ENCODE data around the gene AK8. TPM values are rescaled to one million over a fixed set of nuclear protein-coding genes. Genes with fewer than 3 reads are reported as not detected.

AK8 gene
- total RNA-seq = 1 to 10 TPM in 1 of 4 donors, under 1 TPM in 3; 0.25 to 1.0 (median 0.31) TPM
- polyA plus RNA-seq = 0.66 TPM
- long read RNA-seq, donor 1 = 0 reads
- long read RNA-seq, donor 2 = 0 reads
- long read RNA-seq, donor 3 = 0 reads
- long read RNA-seq, donor 4 = 0 reads

- intact Hi-C loops (cut with DNase I) = no loop called here
- under 1% methylated on average over 89 of the region's 89 CpGs for WGBS
Observed at GRCh38 chr9:132877824-132878694, at the start of gene AK8. TSS of gene AK8 (minus strand) at chr9:132878284. CDS start at chr9:132878255, 29 bp downstream.

GRCh38 chr9:132927704-132928103 is 49.6 kb upstream of the AK8 start:
- no peaks in the 10 kb centered on the region for H3K27me3 ChIP-seq (ENCODE audit: control insufficient read depth, insufficient read depth)
- ATAC-seq (no peak), DNase-seq (no peak)
- 94% methylated on average over 7 of the region's 7 CpGs for WGBS
- intact Hi-C loops (cut with DNase I) = no loop called here
- H3K4me3 ChIP-seq (ENCODE audit: low read length) = no peak overlapping the region
- no peaks in the 10 kb centered on the region for H3K4me1 ChIP-seq (ENCODE audit: control insufficient read depth, insufficient read depth, low read length)
- no peaks in the 10 kb centered on the region for H3K9me3 ChIP-seq (ENCODE audit: control insufficient read depth, low read length)
- no peak overlapping the region for H3K27ac ChIP-seq (ENCODE audit: low read length)

More at GRCh38 chr9:132877824-132878694, at the start of gene AK8:
- DNase-seq (peak; percentile 78 to 92 (median 92)), ATAC-seq (peak; percentile 90 to 92)
- peak within 1 kb of the TSS; percentile 72 for H3K27ac ChIP-seq (ENCODE audit: low read length)
- no peaks in the 10 kb centered on the region for H3K4me1 ChIP-seq (ENCODE audit: control insufficient read depth, insufficient read depth, low read length)
- no peaks in the 10 kb centered on the region for H3K9me3 ChIP-seq (ENCODE audit: control insufficient read depth, low read length)
- no peaks in the 10 kb centered on the region for H3K27me3 ChIP-seq (ENCODE audit: control insufficient read depth, insufficient read depth)
- H3K4me3 ChIP-seq (ENCODE audit: low read length) = peak within 1 kb of the TSS; percentile 95

GRCh38 chr9:132923346-132923902 is 45.3 kb upstream of the AK8 start:
- ATAC-seq (no peak), DNase-seq (no peak)
- Histone ChIP-seq H3K4me1 (ENCODE audit: control insufficient read depth, insufficient read depth, low read length) (no peaks in the 10 kb centered on the region), H3K4me3 (ENCODE audit: low read length) (no peak overlapping the region), H3K27ac (ENCODE audit: low read length) (no peak overlapping the region), H3K27me3 (ENCODE audit: control insufficient read depth, insufficient read depth) (no peaks in the 10 kb centered on the region), H3K9me3 (ENCODE audit: control insufficient read depth, low read length) (no peaks in the 10 kb centered on the region)
- WGBS = 76% methylated on average over 9 of the region's 9 CpGs
- intact Hi-C loops (cut with DNase I) = no loop called here

- ATAC-seq = no peak
Observed at GRCh38 chr9:132919614-132920268, 41.7 kb upstream of the AK8 start.

GRCh38 chr9:132914924-132915323 is 36.8 kb upstream of the AK8 start:
- Histone ChIP-seq H3K27me3 (ENCODE audit: control insufficient read depth, insufficient read depth) (no peaks in the 10 kb centered on the region), H3K27ac (ENCODE audit: low read length) (no peak overlapping the region), H3K9me3 (ENCODE audit: control insufficient read depth, low read length) (no peaks in the 10 kb centered on the region), H3K4me3 (ENCODE audit: low read length) (no peak overlapping the region), H3K4me1 (ENCODE audit: control insufficient read depth, insufficient read depth, low read length) (no peaks in the 10 kb centered on the region)
- ATAC-seq (no peak), DNase-seq (no peak)
- 93% methylated on average over 6 of the region's 6 CpGs for WGBS
- intact Hi-C loops (cut with DNase I) = no loop called here

More at GRCh38 chr9:132919614-132920268, 41.7 kb upstream of the AK8 start:
- Histone ChIP-seq H3K4me1 (ENCODE audit: control insufficient read depth, insufficient read depth, low read length) (no peaks in the 10 kb centered on the region), H3K27ac (ENCODE audit: low read length) (no peak overlapping the region), H3K27me3 (ENCODE audit: control insufficient read depth, insufficient read depth) (no peaks in the 10 kb centered on the region), H3K9me3 (ENCODE audit: control insufficient read depth, low read length) (no peaks in the 10 kb centered on the region), H3K4me3 (ENCODE audit: low read length) (no peak overlapping the region)
- intact Hi-C loops (cut with DNase I) = no loop called here
- whole genome bisulfite sequencing = 90% methylated on average over 7 of the region's 7 CpGs
- no peak for DNase-seq

GRCh38 chr9:132912131-132912530 is 34.0 kb upstream of the AK8 start:
- no peaks in the 10 kb centered on the region for H3K9me3 ChIP-seq (ENCODE audit: control insufficient read depth, low read length)
- 95% methylated on average over 4 of the region's 4 CpGs for WGBS
- H3K4me1 ChIP-seq (ENCODE audit: control insufficient read depth, insufficient read depth, low read length) = no peaks in the 10 kb centered on the region
- DNase-seq (no peak), ATAC-seq (no peak)
- H3K27me3 ChIP-seq (ENCODE audit: control insufficient read depth, insufficient read depth) = no peaks in the 10 kb centered on the region
- no peak overlapping the region for H3K27ac ChIP-seq (ENCODE audit: low read length)
- intact Hi-C loops (cut with DNase I) = no loop called here
- H3K4me3 ChIP-seq (ENCODE audit: low read length) = no peak overlapping the region

- DNase-seq = no peak
- no peak for ATAC-seq
- Histone ChIP-seq H3K27ac (ENCODE audit: low read length) (no peak overlapping the region), H3K9me3 (ENCODE audit: control insufficient read depth, low read length) (no peaks in the 10 kb centered on the region), H3K27me3 (ENCODE audit: control insufficient read depth, insufficient read depth) (no peaks in the 10 kb centered on the region), H3K4me3 (ENCODE audit: low read length) (no peak overlapping the region), H3K4me1 (ENCODE audit: control insufficient read depth, insufficient read depth, low read length) (no peaks in the 10 kb centered on the region)
- intact Hi-C loops (cut with DNase I) = no loop called here
- 89% methylated on average over 6 of the region's 6 CpGs for WGBS
Observed at GRCh38 chr9:132910376-132910775, 32.3 kb upstream of the AK8 start.

GRCh38 chr9:132909311-132909710 is 31.2 kb upstream of the AK8 start:
- H3K4me3 ChIP-seq (ENCODE audit: low read length) = no peak overlapping the region
- DNase-seq = no peak
- H3K27me3 ChIP-seq (ENCODE audit: control insufficient read depth, insufficient read depth) = no peaks in the 10 kb centered on the region
- H3K4me1 ChIP-seq (ENCODE audit: control insufficient read depth, insufficient read depth, low read length) = no peaks in the 10 kb centered on the region
- ATAC-seq = no peak
- intact Hi-C loops (cut with DNase I) = no loop called here
- H3K9me3 ChIP-seq (ENCODE audit: control insufficient read depth, low read length) = no peaks in the 10 kb centered on the region
- 76% methylated on average over 2 of the region's 2 CpGs for WGBS
- H3K27ac ChIP-seq (ENCODE audit: low read length) = no peak overlapping the region

- ATAC-seq = no peak
- 89% methylated on average over 7 of the region's 7 CpGs for WGBS
- Histone ChIP-seq H3K4me1 (ENCODE audit: control insufficient read depth, insufficient read depth, low read length) (no peaks in the 10 kb centered on the region), H3K4me3 (ENCODE audit: low read length) (no peak overlapping the region), H3K27me3 (ENCODE audit: control insufficient read depth, insufficient read depth) (no peaks in the 10 kb centered on the region), H3K9me3 (ENCODE audit: control insufficient read depth, low read length) (no peaks in the 10 kb centered on the region), H3K27ac (ENCODE audit: low read length) (no peak overlapping the region)
- DNase-seq = no peak
- intact Hi-C loops (cut with DNase I) = no loop called here
Observed at GRCh38 chr9:132908635-132909034, 30.6 kb upstream of the AK8 start.

- Histone ChIP-seq H3K4me1 (ENCODE audit: control insufficient read depth, insufficient read depth, low read length) (no peaks in the 10 kb centered on the region), H3K27ac (ENCODE audit: low read length) (no peak overlapping the region), H3K4me3 (ENCODE audit: low read length) (no peak overlapping the region), H3K27me3 (ENCODE audit: control insufficient read depth, insufficient read depth) (no peaks in the 10 kb centered on the region), H3K9me3 (ENCODE audit: control insufficient read depth, low read length) (no peaks in the 10 kb centered on the region)
- no peak for ATAC-seq
- 93% methylated on average over 12 of the region's 12 CpGs for WGBS
- DNase-seq = no peak
- intact Hi-C loops (cut with DNase I) = no loop called here
Observed at GRCh38 chr9:132905726-132906125, 27.6 kb upstream of the AK8 start.

All from right cardiac atrium (tissue), 5 donors.